Activated CD8-positive, alpha-beta memory T cell treated with anti-CD3 and anti-CD28 coated beads, Interleukin-2, amount 50 U/mL, for 24 hours (primary cell): ENCODE results near the gene ZNF263.

ENCODE experiments used
- DNase-seq: peaks from one replicate; pipeline ENCODE4 v3.0.0-alpha.2; 2020; ENCODE audit errors: extremely low read depth

The ZNF263 gene

GRCh38 chr16:3327514-3327913, 44.2 kb downstream of the ZNF263 start:
- DNase-seq, result no peak

- no peak for DNase-seq
These were observed 44.8 kb downstream of the ZNF263 start for GRCh38 chr16:3328104-3328503.

DNA sequence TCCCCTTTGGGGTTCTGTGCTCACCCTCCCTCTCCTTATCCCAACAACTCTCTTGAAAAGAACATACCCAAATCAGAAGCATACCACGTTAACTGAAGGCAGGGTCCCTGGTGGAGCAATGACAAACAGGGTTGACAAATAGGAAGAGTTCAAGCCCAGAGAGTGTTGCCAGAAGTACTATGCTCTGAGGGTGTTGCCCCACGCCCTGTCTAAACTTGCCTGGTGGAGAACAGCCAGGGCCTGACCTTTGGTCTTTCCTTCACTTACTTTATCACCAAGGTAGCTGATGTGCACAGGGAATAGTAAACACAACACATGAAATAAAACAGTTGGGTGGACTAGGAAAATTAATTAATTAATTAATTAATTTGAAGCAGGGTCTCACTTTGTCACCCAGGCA, 45.4 kb downstream of the ZNF263 start:
- DNase-seq, result no peak
